OCI-LY1 (cell line): ENCODE measurements around the gene NXN.

Source experiments
- EZH2 ChIP-seq: fragments of 200-600 bp; sonication (generic), shearing (Covaris generic); IDR thresholded peaks from 2 replicates; pipeline ENCODE4 v1.8.0; 2017; ENCODE audit warnings: borderline replicate concordance, mixed run types, mild to moderate bottlenecking, antibody characterized with exemption, low read length, moderate library complexity, mixed read lengths
- TF ChIP-seq, protein P1 (sequence below): fragments of 200-600 bp; sonication (generic), shearing (Covaris generic); IDR thresholded peaks from 2 replicates; pipeline ENCODE4 v1.5.1; 2017; ENCODE audit warnings: mild to moderate bottlenecking, antibody characterized with exemption, low read length, moderate library complexity, mixed read lengths

DNA sequence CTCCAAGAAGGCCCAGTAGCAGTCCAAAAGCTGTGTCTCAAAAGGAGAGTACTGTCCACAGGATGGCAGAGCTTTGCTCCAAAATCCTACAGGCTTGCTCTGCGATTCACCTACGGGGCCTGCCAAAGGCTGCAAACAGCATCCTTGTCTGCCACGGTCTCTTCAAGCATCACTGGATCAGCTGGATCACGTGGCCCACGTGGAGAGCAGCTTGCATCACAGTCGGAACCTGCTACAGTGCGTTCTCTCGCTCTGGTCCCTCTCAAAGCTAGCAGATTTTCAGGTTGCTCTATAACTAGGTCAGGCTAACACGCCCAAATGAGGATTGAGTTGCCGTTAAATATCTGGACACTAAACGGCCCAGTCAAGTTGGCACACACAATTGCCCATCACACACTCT lies 9.0 kb upstream of the NXN start:
- TF ChIP-seq, protein P1, sequence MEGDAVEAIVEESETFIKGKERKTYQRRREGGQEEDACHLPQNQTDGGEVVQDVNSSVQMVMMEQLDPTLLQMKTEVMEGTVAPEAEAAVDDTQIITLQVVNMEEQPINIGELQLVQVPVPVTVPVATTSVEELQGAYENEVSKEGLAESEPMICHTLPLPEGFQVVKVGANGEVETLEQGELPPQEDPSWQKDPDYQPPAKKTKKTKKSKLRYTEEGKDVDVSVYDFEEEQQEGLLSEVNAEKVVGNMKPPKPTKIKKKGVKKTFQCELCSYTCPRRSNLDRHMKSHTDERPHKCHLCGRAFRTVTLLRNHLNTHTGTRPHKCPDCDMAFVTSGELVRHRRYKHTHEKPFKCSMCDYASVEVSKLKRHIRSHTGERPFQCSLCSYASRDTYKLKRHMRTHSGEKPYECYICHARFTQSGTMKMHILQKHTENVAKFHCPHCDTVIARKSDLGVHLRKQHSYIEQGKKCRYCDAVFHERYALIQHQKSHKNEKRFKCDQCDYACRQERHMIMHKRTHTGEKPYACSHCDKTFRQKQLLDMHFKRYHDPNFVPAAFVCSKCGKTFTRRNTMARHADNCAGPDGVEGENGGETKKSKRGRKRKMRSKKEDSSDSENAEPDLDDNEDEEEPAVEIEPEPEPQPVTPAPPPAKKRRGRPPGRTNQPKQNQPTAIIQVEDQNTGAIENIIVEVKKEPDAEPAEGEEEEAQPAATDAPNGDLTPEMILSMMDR: no peak
- no peak for TF ChIP-seq EZH2
